HepG2 (cell line): ENCODE measurements around the gene LINGO1. TPM values are rescaled to one million over a fixed set of nuclear protein-coding genes. Genes with fewer than 3 reads are reported as not detected.

Source experiments
- ATAC-seq: fragments of 200-7000 bp; cut with Tn5 transposase; 3 replicates; pipeline ENCODE4 v1.9.1; 2020; ENCODE audit warnings: mild to moderate bottlenecking, moderate library complexity
- BruUV-seq: library from RNA; stranded (reverse); fragments of 400-500 nt; replicated peaks from 2 replicates; lab custom pipeline; 2021; lab: Mats Ljungman, UMichigan
- CTCF ChIA-PET: fragments of 300-600 bp; formaldehyde crosslinking; extraction: SDS; loops from one replicate; lab custom pipeline; 2021; ENCODE audit warnings: low total read pairs, inconsistent platforms, low intra/inter-chr PET ratio; lab: Yijun Ruan, JAX
- POLR2A ChIA-PET: fragments of 350-600 bp; sonication (Branson Sonifier 250); formaldehyde crosslinking; loops from one replicate; lab custom pipeline; 2020; ENCODE audit warnings: antibody characterized with exemption, inconsistent platforms; lab: Yijun Ruan, JAX
- DNase-seq: peaks from one replicate; pipeline ENCODE4 v3.0.0-alpha.2; 2015; ENCODE audit warnings: low spot score
- FAIRE-seq: peaks from 3 replicates; lab custom pipeline; 2011; peaks lifted over from hg19 to GRCh38; lab: Jason Lieb, UNC
- H2AFZ ChIP-seq: one replicate; pipeline ENCODE4 v1.6.1; 2011; ENCODE audit warnings: low read length, inconsistent platforms
- H3K27ac ChIP-seq: fragments of 300-600 bp; 3 replicates; pipeline ENCODE4 v1.8.0; 2011; ENCODE audit warnings: mixed run types, mild to moderate bottlenecking, mixed read lengths, low read length, inconsistent platforms; ENCODE audit not compliant: insufficient read depth; ENCODE audit errors: extremely low read length
- H3K27me3 ChIP-seq, 2 experiments: fragments of 200-600 bp in 1 of 2; 2 replicates in 1 of 2; 3 replicates in 1 of 2; pipeline versions ENCODE4 v1.6.0 to v1.8.0; 2011; ENCODE audit warnings: low read length in 2 of 2, mild to moderate bottlenecking in 2 of 2, moderate library complexity in 2 of 2, inconsistent platforms in 1 of 2; ENCODE audit not compliant: insufficient read depth in 2 of 2, control insufficient read depth in 1 of 2
- H3K36me3 ChIP-seq, 2 experiments: fragments of 200-600 bp in 1 of 2; replicated peaks in 1 of 2; 2 replicates in 1 of 2; 3 replicates in 1 of 2; pipeline versions ENCODE4 v1.5.1 to v1.8.0; 2011; ENCODE audit warnings: low read length in 2 of 2, inconsistent platforms in 1 of 2; ENCODE audit not compliant: insufficient read depth in 2 of 2, control insufficient read depth in 1 of 2
- H3K4me1 ChIP-seq: 2 replicates; pipeline ENCODE4 v1.5.1; 2012; ENCODE audit warnings: low read length, inconsistent platforms; ENCODE audit not compliant: insufficient read depth
- H3K4me2 ChIP-seq: 2 replicates; pipeline ENCODE4 v1.6.0; 2011; ENCODE audit warnings: low read depth, low read length, inconsistent platforms
- H3K4me3 ChIP-seq, 3 experiments: fragments of 200-600 bp in 1 of 3; sonication (generic), shearing (Covaris generic) in 1 of 3; replicated peaks in 1 of 3; 2 replicates each; pipeline ENCODE4 v1.5.1; 2011 to 2016; ENCODE audit warnings: low read length in 3 of 3, inconsistent platforms in 2 of 3, low read depth in 2 of 3, mild to moderate bottlenecking in 2 of 3, control low read depth in 1 of 3, mixed read lengths in 1 of 3; ENCODE audit not compliant: insufficient read depth in 1 of 3
- H3K79me2 ChIP-seq: one replicate; pipeline ENCODE4 v1.6.1; 2011; ENCODE audit warnings: low read length, inconsistent platforms; ENCODE audit not compliant: insufficient read depth
- H3K9ac ChIP-seq: 2 replicates; pipeline ENCODE4 v1.6.0; 2011; ENCODE audit warnings: mild to moderate bottlenecking, low read depth, low read length, inconsistent platforms; ENCODE audit not compliant: insufficient read depth
- H3K9me3 ChIP-seq: 2 replicates; pipeline ENCODE4 v1.5.1; 2012; ENCODE audit warnings: mild to moderate bottlenecking, low read length
- H4K20me1 ChIP-seq: 2 replicates; pipeline ENCODE4 v1.6.0; 2011; ENCODE audit warnings: inconsistent platforms, mild to moderate bottlenecking, low read length, moderate library complexity; ENCODE audit not compliant: insufficient read depth
- CREM ChIP-seq, 2 experiments: sonication (generic) in 1 of 2; formaldehyde crosslinking in 1 of 2; IDR thresholded peaks; 2 replicates each; pipeline versions ENCODE4 v1.4.0 to v1.6.1; 2016 to 2020; ENCODE audit warnings: antibody characterized with exemption in 1 of 2, mild to moderate bottlenecking in 1 of 2, missing genetic modification reagents in 1 of 2
- SALL1 ChIP-seq: sonication (generic); formaldehyde crosslinking; IDR thresholded peaks from 2 replicates; pipeline ENCODE4 v1.8.0; 2022; ENCODE audit warnings: mild to moderate bottlenecking, missing genetic modification reagents
- SOX13 ChIP-seq, 3 experiments: fragments of 450-650 bp in 1 of 3; sonication (generic) in 1 of 3; formaldehyde crosslinking in 1 of 3; IDR thresholded peaks in 2 of 3; conservative IDR thresholded peaks in 1 of 3; 2 replicates each; pipeline versions ENCODE4 v1.5.0 to v1.6.1; 2016 to 2020; ENCODE audit warnings: antibody characterized with exemption in 1 of 3, mild to moderate bottlenecking in 1 of 3, missing compliant biosample characterization in 1 of 3, missing genetic modification reagents in 1 of 3, moderate library complexity in 1 of 3
- ZKSCAN1 ChIP-seq: fragments of 150-350 bp; IDR thresholded peaks from 2 replicates; pipeline ENCODE4 v1.6.1; 2014; ENCODE audit warnings: low read length
- WGBS: methylation state at CpG from one replicate; pipeline ENCODE4 v1.1.6; 2017; ENCODE audit warnings: low lambda C conversion rate; 5-methylcytosine and 5-hydroxymethylcytosine counted together
- in situ Hi-C: cut with HindIII; loops from 2 replicates; pipeline ENCODE4 v1.10.0; 2017; ENCODE audit warnings: low pct_unique_long_range_greater_than_20kb; ENCODE audit not compliant: extremely low pct_ligation_motif_present
- intact Hi-C: fragments of 100-400 bp; cut with micrococcal nuclease; formaldehyde crosslinking; loops from one replicate; pipeline ENCODE4 v1.10.0; 2022; ENCODE audit not compliant: unreplicated experiment
- polyA plus RNA-seq, 8 experiments: library from polyadenylated mRNA; depleted of rRNA in 3 of 8; stranded (reverse) in 7 of 8; unstranded in 1 of 8; fragments of >200 nt; fragmentation: Illumina TruSeq in 4 of 8; extraction: Trizol in 4 of 8; gene quantifications; 2 replicates each; pipeline versions ENCODE4 v1.2.1 to v1.2.3, GENCODE V29; 2011 to 2016; ENCODE audit warnings: low read depth in 4 of 8, missing spikeins in 1 of 8, mixed read lengths in 1 of 8; ENCODE audit not compliant: insufficient read depth in 1 of 8
- total RNA-seq, 5 experiments: library from RNA; depleted of rRNA; stranded (reverse); fragments of >200 nt; fragmentation: Illumina TruSeq; extraction: Trizol; gene quantifications; 2 replicates each; pipeline ENCODE4 v1.2.3, GENCODE V29; 2016; ENCODE audit warnings: low read depth in 1 of 5
- TF ChIP-seq, protein P1 (sequence below): sonication (generic); formaldehyde crosslinking; IDR thresholded peaks from 2 replicates; pipeline ENCODE4 v1.8.1; 2023; ENCODE audit warnings: missing genetic modification reagents, inconsistent platforms, borderline replicate concordance
- TF ChIP-seq, protein P2 (sequence below): sonication (generic); formaldehyde crosslinking; IDR thresholded peaks from 2 replicates; pipeline ENCODE4 v1.5.0; 2020; ENCODE audit warnings: mild to moderate bottlenecking, missing genetic modification reagents

The LINGO1 gene
- total and polyA plus RNA-seq, 2 of the 13 experiments (the other 11 are each of a cell fraction or from before 2014, with no cell fraction given) = 0.07 TPM; not detected in 1

DNA sequence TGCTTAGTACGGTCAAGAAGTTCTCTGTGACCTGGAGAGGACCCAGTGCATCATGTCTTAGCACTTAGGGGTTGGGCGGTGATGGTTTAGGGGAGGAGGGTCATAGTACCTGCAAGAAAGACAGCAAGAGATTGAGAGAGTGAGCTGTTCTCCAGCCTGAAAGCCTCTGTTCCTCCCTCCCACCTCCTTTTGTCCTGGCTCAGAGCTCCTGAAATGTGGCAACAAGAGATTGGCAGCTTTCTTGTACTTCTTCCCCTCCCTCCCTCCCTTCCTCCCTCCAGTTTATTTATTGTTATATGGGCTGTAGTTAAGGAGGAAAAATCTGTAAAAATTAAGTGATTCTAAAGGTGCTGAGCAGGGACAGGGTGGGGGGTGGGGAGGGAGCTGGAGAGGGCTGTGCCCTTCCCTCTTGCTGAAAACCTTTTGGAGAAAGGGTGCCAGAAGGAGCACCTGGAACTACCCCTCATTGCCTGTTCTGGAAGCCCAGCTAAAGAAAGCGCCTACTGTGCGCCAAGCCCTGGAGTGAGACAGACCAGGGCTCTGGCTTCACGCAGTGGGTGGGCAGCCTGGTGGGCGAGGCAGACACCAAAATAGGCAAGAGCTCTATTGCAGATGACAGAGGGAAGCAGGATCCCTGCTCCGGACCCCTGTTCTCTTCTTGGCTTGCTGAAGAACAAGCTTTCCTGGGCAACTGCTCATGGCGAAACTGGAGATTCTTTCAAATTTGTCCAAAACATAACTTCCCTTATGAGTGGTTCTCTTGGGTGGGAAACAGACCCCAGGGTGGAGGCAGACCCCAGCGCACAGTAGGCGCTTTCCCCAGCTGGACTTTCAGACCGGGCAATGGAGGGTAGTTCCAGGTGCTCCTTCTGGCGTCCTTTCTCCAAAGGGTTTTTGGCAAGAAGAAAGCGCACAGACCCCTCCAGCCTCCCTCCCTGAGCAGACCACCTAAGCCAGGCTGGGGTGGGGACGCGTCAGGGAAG lies 35.6 kb downstream of the LINGO1 start:
- H3K79me2 ChIP-seq = no peaks in the 10 kb centered on the region
- ChIA-PET CTCF (no interaction called here), POLR2A (no interaction called here)
- H3K9me3 ChIP-seq = no peaks in the 10 kb centered on the region
- BruUV-seq = no TSS peak
- ATAC-seq (no peak), DNase-seq (no peak), FAIRE-seq (no peak)
- no peak overlapping the region for H2AFZ ChIP-seq
- H3K27me3 ChIP-seq = peaks cover 0 to 16% of the 10 kb centered on the region in 2 experiments; a peak in 3 of 5 replicates
- no peaks in the 10 kb centered on the region for H3K4me1 ChIP-seq
- no peak overlapping the region for H3K4me3 ChIP-seq
- in situ Hi-C loops (no loop called here), intact Hi-C loops (no loop called here)
- H3K9ac ChIP-seq = no peak overlapping the region
- no peak overlapping the region for H3K27ac ChIP-seq
- 76% methylated on average over 14 of the region's 15 CpGs for WGBS
- TF ChIP-seq SOX13 (IDR thresholded peaks at IDR 0.05) = no peak
- no peak for TF ChIP-seq SOX13 (CRISPR knock-in tag; conservative IDR thresholded peaks at IDR 0.05 in 1 of 2, IDR thresholded peaks at IDR 0.05 in 1 of 2)
- peak; percentile 70 for TF ChIP-seq ZKSCAN1
- no peak overlapping the region for H3K4me2 ChIP-seq
- H4K20me1 ChIP-seq = no peaks in the 10 kb centered on the region
- no peaks in the 10 kb centered on the region for H3K36me3 ChIP-seq

DNA sequence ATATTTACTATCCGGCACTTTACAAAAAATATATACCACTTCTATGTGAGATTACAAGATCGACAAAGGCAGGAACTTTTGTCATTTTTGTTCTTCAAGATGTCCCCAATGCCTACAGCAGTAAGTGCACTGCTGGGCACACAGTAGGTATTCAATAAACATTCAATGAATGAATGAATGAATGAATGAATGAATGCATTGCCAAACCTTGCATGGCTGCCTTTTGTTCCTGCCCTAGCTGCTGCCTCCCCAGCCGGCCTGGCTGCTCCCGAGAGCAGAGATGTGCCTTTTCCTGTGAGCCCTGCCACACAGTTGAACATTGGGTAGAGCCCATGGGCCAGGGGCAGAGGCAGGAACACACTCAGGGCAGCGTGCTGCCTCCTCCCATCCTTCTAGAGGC lies 37.5 kb downstream of the LINGO1 start:
- H3K9ac ChIP-seq = no peak overlapping the region
- TF ChIP-seq SALL1 (no peak), CREM (IDR thresholded peaks at IDR 0.05) (no peak), CREM (CRISPR knock-in tag; IDR thresholded peaks at IDR 0.05) (no peak)
- TF ChIP-seq, protein P1, sequence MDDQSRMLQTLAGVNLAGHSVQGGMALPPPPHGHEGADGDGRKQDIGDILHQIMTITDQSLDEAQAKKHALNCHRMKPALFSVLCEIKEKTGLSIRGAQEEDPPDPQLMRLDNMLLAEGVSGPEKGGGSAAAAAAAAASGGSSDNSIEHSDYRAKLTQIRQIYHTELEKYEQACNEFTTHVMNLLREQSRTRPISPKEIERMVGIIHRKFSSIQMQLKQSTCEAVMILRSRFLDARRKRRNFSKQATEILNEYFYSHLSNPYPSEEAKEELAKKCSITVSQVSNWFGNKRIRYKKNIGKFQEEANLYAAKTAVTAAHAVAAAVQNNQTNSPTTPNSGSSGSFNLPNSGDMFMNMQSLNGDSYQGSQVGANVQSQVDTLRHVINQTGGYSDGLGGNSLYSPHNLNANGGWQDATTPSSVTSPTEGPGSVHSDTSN (CRISPR knock-in tag) = no peak
- TF ChIP-seq, protein P2, sequence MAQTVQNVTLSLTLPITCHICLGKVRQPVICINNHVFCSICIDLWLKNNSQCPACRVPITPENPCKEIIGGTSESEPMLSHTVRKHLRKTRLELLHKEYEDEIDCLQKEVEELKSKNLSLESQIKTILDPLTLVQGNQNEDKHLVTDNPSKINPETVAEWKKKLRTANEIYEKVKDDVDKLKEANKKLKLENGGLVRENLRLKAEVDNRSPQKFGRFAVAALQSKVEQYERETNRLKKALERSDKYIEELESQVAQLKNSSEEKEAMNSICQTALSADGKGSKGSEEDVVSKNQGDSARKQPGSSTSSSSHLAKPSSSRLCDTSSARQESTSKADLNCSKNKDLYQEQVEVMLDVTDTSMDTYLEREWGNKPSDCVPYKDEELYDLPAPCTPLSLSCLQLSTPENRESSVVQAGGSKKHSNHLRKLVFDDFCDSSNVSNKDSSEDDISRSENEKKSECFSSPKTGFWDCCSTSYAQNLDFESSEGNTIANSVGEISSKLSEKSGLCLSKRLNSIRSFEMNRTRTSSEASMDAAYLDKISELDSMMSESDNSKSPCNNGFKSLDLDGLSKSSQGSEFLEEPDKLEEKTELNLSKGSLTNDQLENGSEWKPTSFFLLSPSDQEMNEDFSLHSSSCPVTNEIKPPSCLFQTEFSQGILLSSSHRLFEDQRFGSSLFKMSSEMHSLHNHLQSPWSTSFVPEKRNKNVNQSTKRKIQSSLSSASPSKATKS (CRISPR knock-in tag) = no peak
- no peak for FAIRE-seq
- no peak overlapping the region for H3K27ac ChIP-seq
- H3K4me1 ChIP-seq = peaks cover 15% of the 10 kb centered on the region
- WGBS = 55% methylated on average over 4 of the region's 5 CpGs
- no peaks in the 10 kb centered on the region for H3K79me2 ChIP-seq
- no peaks in the 10 kb centered on the region for H3K36me3 ChIP-seq
- DNase-seq = no peak
- intact Hi-C loops = no loop called here
- in situ Hi-C loops = no loop called here
- POLR2A ChIA-PET = no interaction called here
- BruUV-seq = no TSS peak
- H2AFZ ChIP-seq = no peak overlapping the region
- no peak overlapping the region for H3K4me2 ChIP-seq
- H3K4me3 ChIP-seq = no peak overlapping the region
- H4K20me1 ChIP-seq = no peaks in the 10 kb centered on the region
- CTCF ChIA-PET = no interaction called here
- no peaks in the 10 kb centered on the region for H3K9me3 ChIP-seq
- no peaks in the 10 kb centered on the region; a peak in 1 of 5 replicates for H3K27me3 ChIP-seq
- no peak for ATAC-seq
